Stimulated activated memory B cell treated with anti-CD40 and anti-IgM and Interleukin-4, amounts not matched to agents 10 μg/mL and 1 μg/mL and 100 μg/mL, for 72 hours (primary cell): Measurements from ENCODE around the gene ELF2.
A peak's percentile ranks its signal among the peaks of the same experiment; 100 is the strongest.
"Not testable (repeated sequence)": the region's sequence is repeated elsewhere in the genome, so short reads cannot be mapped to it uniquely, and the experiment has no call there.

ENCODE experiments used
- ATAC-seq: fragments of 150-1000 bp; cut with Tn5 transposase; 2 replicates; pipeline ENCODE4 v1.10.0; 2021
- H3K27ac Mint-ChIP-seq: one replicate; pipeline ENCODE4 v1.8.0; 2022; ENCODE audit warnings: mild to moderate bottlenecking, mixed read lengths
- H3K27me3 Mint-ChIP-seq: one replicate; pipeline ENCODE4 v1.8.0; 2022; ENCODE audit warnings: mixed read lengths
- H3K36me3 Mint-ChIP-seq: one replicate; pipeline ENCODE4 v1.8.0; 2022; ENCODE audit warnings: mixed read lengths
- H3K4me1 Mint-ChIP-seq: one replicate; pipeline ENCODE4 v1.8.0; 2022; ENCODE audit warnings: mixed read lengths
- H3K4me3 Mint-ChIP-seq: one replicate; pipeline ENCODE4 v1.8.0; 2022; ENCODE audit warnings: mild to moderate bottlenecking, moderate library complexity, mixed read lengths
- H3K9me3 Mint-ChIP-seq: one replicate; pipeline ENCODE4 v1.8.0; 2022; ENCODE audit warnings: mixed read lengths

Gene ELF2

DNA sequence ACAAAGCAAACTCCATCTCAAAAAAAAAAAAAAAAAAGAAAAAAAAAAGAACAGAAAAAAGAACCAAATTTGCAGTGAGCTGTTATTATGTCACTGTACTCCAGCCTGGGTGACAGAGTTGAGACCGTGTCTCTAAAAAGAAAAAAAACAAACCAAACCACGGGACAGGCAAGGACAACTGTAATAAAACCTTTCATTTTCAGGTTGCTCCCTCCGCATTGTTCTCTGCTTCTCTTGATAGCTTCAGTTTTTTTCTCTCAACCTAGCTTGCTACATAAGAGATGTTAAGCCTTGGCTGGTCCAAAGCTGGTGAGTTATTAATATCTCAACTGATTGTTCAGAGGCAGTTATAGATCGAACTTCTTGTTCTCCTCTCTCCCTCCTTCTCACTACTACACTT, 23.1 kb upstream of the ELF2 start:
- no peak overlapping the region for H3K4me3 Mint-ChIP-seq
- no peak overlapping the region for H3K27ac Mint-ChIP-seq
- H3K4me1 Mint-ChIP-seq = no peaks in the 10 kb centered on the region
- no peaks in the 10 kb centered on the region for H3K36me3 Mint-ChIP-seq
- no peaks in the 10 kb centered on the region for H3K9me3 Mint-ChIP-seq
- H3K27me3 Mint-ChIP-seq = peaks cover 16% of the 10 kb centered on the region
- ATAC-seq = no peak

DNA sequence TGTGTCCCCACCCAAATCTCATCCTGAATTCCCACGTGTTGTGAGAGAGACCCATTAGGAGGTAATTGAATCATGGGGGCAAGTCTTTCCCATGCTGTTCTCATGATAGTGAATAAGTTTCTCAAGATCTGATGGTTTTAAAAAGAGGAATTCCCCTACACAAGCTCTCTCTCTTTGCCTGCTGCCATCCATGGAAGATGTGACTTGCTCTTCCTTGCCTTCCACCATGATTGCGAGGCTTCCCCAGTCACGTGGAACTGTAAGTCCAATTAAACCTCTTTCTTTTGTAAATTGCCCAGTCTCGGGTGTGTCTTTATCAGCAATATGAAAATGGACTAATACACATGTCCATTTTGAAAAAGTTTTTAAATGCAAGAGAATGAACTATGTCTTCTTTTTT, 20.2 kb upstream of the ELF2 start:
- H3K27ac Mint-ChIP-seq, H3K36me3 Mint-ChIP-seq, H3K4me1 Mint-ChIP-seq, ATAC-seq, H3K9me3 Mint-ChIP-seq, H3K4me3 Mint-ChIP-seq: not testable (repeated sequence)
- H3K27me3 Mint-ChIP-seq = peaks cover 16% of the 10 kb centered on the region

DNA sequence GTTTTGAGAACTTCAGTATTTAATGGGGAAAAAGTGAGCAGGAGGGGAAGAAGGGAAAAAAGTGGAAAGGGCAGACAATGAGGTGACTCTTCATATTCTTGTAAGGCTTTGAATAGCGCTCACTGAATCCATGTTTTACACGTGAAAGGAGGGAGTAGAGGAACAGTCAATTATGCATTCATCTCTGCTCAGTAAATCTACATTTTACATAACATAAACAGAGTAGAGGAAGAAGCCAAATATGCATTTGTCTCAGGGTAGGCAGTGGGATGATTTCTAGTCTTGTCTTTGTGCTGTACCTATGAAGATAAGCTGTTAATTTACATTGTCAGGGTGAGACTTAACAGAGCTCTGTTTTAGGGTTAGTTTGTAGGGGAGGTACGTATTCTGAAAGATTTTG, 19.4 kb upstream of the ELF2 start:
- no peak overlapping the region for H3K27ac Mint-ChIP-seq
- ATAC-seq = no peak
- no peak overlapping the region for H3K4me3 Mint-ChIP-seq
- H3K36me3 Mint-ChIP-seq = no peaks in the 10 kb centered on the region
- H3K27me3 Mint-ChIP-seq = peaks cover 16% of the 10 kb centered on the region
- H3K4me1 Mint-ChIP-seq = no peaks in the 10 kb centered on the region
- no peaks in the 10 kb centered on the region for H3K9me3 Mint-ChIP-seq

DNA sequence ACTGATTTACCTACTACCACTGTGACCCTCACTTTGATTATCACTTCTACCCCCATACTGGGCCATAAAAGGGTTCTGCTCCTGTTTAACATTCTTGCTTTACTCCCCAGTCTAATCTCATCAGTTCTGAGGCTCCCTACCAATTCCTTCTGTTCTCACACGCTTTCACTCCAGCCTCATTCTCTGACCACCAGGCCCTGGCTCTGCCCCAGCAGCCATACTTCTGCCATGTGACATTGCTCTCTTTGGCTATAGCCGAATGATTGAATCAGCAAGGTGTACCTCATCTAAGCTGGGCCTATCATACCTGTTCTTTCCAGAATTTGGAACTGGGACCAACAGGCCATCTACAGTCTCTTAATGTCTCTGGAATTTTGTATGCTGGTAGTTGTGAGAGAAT, 14.4 kb upstream of the ELF2 start:
- Mint-ChIP-seq H3K4me3 (no peak overlapping the region), H3K27ac (no peak overlapping the region), H3K27me3 (no peaks in the 10 kb centered on the region), H3K36me3 (no peaks in the 10 kb centered on the region), H3K4me1 (no peaks in the 10 kb centered on the region), H3K9me3 (no peaks in the 10 kb centered on the region)
- ATAC-seq = no peak

DNA sequence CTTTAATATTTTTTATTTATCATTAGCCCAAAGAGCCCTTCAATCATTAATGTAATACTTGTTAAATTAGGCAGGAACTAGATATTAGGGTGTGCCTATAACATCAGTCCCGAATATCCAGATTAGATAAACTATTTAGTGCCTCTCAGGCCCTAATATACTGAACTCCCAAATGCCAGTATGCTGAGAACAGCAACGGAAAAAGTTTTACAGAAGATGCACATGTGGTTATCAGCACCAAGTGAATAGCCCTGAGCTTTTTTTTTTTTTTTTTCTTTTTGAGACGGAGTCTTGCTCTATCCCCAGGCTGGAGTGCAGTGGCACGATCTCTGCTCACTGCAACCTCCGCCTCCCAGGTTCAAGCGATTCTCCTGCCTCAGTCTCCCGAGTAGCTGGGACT, 13.0 kb upstream of the ELF2 start:
- Mint-ChIP-seq H3K27me3 (no peaks in the 10 kb centered on the region), H3K9me3 (no peaks in the 10 kb centered on the region), H3K36me3 (no peaks in the 10 kb centered on the region), H3K4me3 (no peak overlapping the region), H3K27ac (no peak overlapping the region), H3K4me1 (no peaks in the 10 kb centered on the region)
- ATAC-seq = no peak

DNA sequence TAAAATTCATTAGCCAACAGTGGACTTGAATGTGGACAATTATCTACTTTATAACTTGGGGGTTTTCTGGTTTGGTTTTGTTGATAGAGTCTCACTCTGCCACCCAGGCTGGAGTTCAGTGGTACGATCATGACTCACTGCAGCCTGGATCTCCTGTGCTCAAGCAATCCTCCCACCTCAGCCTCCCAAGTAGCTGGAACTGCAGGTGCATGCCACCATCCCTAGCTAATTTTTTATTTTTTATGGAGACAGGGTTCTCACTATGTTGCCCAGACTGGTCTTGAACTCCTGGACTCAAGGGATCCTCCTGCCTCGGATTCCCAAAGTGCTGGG, 12.4 kb upstream of the ELF2 start:
- no peaks in the 10 kb centered on the region for H3K27me3 Mint-ChIP-seq
- no peaks in the 10 kb centered on the region for H3K4me1 Mint-ChIP-seq
- no peak for ATAC-seq
- H3K27ac Mint-ChIP-seq = no peak overlapping the region
- H3K4me3 Mint-ChIP-seq = no peak overlapping the region
- no peaks in the 10 kb centered on the region for H3K36me3 Mint-ChIP-seq
- H3K9me3 Mint-ChIP-seq = no peaks in the 10 kb centered on the region

DNA sequence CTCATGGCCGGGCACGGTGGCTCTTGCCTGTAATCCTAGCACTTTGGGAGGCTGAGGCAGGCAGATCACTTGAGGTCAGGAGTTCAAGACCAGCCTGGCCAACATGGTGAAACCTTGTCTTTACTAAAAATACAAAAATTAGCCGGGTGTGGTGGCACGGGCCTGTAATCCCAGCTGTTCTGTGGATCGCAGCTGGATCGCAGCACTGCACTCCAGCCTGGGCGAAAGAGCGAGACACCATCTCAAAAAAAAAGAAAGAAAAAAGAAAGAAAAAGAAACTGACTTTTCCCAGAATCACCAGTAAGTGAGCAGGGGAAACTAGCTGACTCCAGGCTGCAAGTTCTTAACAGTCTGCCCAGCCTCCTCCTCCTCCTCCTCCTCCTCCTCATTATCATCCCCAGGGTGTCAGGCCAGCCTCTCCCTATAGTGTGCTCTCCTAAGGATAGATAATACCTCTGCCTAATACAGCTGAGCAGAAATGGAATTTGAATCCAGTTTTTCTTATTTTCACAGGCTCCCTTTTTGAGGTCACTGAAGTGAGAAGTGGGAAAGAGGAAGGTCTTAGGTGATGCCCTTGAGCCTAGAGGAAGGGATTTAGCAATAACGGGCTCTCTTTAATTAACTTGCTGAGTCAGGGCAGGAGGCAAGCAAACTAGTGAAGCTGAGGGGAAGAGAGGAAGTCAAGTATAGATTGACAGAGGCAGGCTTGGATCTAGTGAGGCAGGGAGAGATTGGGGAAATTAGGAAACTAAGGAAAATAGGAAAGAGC, 11.8 kb upstream of the ELF2 start:
- H3K4me3 Mint-ChIP-seq = no peak overlapping the region
- no peak overlapping the region for H3K27ac Mint-ChIP-seq
- no peak for ATAC-seq
- no peaks in the 10 kb centered on the region for H3K36me3 Mint-ChIP-seq
- no peaks in the 10 kb centered on the region for H3K4me1 Mint-ChIP-seq
- no peaks in the 10 kb centered on the region for H3K27me3 Mint-ChIP-seq
- H3K9me3 Mint-ChIP-seq = no peaks in the 10 kb centered on the region

DNA sequence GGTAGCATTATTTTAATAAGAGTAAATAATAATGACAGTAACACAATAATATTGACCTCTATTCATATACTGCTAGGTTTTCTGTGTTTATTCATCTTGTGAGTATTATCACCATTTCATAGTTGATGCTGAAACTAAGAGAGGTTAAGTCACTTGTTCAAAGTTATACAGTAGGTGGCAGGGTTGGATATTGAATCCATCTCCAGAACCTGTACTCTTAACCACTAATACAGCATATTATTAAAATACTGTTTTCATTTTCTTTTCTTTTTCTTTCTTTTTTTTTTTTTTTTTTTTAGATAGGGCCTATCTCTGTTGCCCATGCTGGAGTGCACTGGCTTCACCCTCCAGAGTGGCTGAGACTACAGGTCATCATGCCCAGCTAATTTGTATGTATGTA, 7.1 kb upstream of the ELF2 start:
- Mint-ChIP-seq H3K9me3 (no peaks in the 10 kb centered on the region), H3K27me3 (no peaks in the 10 kb centered on the region), H3K36me3 (no peaks in the 10 kb centered on the region), H3K4me3 (no peak overlapping the region), H3K4me1 (no peaks in the 10 kb centered on the region), H3K27ac (no peak overlapping the region)
- ATAC-seq = no peak

DNA sequence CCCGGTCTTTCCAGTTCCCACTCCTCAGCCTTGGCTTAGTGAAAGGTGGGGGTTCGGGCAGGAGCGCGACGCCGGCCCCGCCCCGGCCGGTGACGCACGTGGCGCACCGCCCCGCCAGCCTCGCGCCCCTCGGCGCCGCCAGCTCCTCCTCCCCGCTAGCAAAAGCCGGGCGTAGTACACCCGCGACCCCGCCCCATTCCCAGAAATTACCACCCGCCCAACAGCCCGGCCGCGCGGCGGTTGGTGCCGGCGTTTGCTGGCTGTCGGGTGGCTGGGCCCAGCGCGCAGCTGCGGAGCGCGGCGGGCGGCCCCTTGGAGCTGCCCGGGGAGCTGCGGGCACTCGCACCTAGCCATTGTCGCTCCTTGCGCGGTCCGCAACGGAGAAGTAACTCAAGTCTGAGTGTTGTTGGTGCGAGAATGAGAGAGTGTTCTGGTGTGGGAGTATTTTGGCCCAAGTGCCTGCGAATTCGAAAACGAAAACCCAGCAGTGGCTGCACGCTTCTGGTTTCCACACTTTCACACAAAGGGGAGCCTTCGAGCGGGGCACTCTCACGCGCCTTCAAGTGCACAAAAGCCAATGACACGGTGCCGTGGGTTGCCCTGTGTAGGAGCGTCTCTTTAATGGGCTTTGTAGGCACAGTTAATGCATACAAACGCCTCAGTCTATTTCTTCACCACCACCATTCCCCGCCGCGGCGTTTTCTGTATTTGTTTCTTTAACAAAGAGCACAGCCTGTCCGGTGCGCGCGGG, 1.0 kb upstream of the ELF2 start:
- peak; percentile 89 for ATAC-seq
- Mint-ChIP-seq H3K4me1 (peaks cover 23% of the 10 kb centered on the region), H3K27me3 (no peaks in the 10 kb centered on the region), H3K9me3 (no peaks in the 10 kb centered on the region), H3K27ac (peak overlapping the region; percentile 94), H3K4me3 (peak overlapping the region; percentile 89), H3K36me3 (no peaks in the 10 kb centered on the region)

DNA sequence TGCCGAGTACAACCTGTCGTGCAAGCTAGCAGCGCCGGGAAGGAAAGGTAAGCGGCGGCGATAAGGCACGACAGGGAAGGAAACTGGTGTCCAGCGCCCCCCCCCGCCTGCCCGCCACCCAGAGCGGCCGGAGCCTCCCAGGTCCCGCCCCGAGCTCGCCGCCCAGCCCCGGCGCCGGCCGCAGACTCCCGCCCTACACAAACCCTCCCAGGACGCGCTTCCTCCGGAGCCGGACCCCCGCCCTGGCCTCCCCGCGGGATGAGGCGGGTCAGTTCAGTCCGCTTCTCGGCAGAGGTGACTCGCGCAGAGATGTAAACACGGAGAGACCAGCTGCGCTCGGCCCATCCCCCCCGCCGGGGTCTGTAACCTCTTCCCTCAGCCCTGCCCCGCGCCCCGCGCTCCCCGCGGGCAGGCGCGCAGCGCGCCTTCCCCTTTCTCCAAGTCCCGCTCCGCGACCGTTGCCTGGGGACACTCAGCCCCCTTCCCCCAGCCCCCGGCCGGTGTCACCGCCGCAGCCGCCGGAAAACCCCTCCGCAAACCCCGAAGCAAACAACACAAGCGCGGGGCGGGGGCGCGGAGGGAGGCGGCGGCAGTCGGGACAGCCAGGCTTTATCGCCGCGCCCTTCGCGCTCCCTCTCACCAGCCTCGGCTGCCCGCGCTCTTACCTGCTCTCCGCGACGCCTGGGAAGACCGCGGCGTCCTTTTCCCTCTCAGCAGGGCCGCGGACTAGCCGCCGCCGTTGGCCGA, 543 bp downstream of the ELF2 start:
- Mint-ChIP-seq H3K36me3 (no peaks in the 10 kb centered on the region), H3K4me1 (peaks cover 29% of the 10 kb centered on the region), H3K27me3 (no peaks in the 10 kb centered on the region), H3K27ac (peak overlapping the region; percentile 94), H3K4me3 (peak overlapping the region; percentile 89), H3K9me3 (no peaks in the 10 kb centered on the region)
- peak; percentile 35 for ATAC-seq

DNA sequence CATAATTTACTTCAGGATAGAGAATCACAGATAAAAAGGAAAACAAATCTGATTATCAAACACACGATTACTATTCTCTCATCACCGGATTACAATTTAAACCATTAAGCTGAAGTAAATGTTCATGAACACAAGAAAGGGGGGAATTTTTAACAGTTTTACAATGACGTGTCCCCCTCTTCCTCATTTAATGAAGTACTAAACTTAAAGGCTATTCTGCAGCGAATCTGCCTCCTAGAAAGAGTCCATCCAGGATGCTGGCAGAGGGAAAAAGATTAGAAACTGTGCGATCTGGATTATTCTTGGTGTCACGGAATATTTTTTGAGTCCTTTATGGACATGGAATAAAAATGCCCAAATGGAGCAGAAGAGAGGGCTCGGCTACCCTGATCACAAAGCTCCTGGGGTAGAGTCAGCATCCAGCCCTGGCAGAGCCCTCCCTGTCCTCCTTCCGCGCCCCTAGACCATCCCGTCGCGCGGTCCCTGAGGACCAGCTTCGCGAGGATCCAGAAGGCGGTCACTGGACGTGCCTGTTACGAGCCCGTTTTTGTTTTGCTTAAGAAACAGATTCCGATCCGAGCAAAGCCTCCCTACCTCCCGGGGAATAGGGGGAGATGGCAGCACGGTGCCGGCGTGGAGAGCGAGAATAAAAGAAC, 1.2 kb downstream of the ELF2 start:
- no peaks in the 10 kb centered on the region for H3K27me3 Mint-ChIP-seq
- ATAC-seq = no peak
- H3K9me3 Mint-ChIP-seq = no peaks in the 10 kb centered on the region
- H3K36me3 Mint-ChIP-seq = no peaks in the 10 kb centered on the region
- H3K27ac Mint-ChIP-seq = peak overlapping the region; percentile 94
- peaks cover 29% of the 10 kb centered on the region for H3K4me1 Mint-ChIP-seq
- peak overlapping the region; percentile 89 for H3K4me3 Mint-ChIP-seq

DNA sequence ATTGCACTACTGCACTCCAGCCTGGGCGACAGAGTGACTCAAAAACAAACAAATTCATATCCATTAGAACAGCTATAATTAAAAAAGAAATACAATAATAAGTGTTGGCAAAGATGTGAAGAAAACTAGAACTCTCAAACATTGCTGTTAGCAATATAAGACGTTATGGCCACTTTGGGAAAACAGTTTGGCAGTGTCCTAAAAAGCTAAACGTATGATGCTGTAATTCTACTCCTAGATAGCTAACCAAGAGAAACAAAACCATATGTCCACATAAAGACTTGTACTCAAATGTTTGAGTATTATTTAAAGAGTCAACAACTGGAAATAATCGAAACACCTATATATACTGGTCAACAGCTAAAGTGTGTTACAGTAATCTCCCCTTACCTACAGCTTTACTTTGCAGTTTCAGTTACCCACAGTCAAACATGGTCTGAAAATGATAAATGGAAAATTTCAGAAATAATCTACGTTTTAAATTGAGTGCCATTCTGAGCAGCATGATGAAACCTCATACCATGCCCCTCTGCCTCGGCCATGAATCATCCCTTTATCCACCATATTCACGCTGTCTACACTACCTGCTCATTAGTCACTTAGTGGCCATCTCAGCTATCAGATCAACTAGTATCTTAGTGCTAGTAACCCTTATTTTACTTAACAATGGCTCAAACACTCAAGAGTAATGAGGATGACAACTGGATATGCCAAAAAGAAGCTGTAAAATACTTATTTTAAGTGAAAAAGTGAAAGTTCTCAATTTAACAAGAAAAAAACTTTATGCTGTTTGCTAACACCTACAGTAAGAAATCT, 4.9 kb downstream of the ELF2 start:
- H3K36me3 Mint-ChIP-seq = no peaks in the 10 kb centered on the region
- H3K4me1 Mint-ChIP-seq = peaks cover 35% of the 10 kb centered on the region
- H3K4me3 Mint-ChIP-seq = no peak overlapping the region
- H3K27me3 Mint-ChIP-seq = no peaks in the 10 kb centered on the region
- no peaks in the 10 kb centered on the region for H3K9me3 Mint-ChIP-seq
- no peak overlapping the region for H3K27ac Mint-ChIP-seq
- ATAC-seq = no peak

DNA sequence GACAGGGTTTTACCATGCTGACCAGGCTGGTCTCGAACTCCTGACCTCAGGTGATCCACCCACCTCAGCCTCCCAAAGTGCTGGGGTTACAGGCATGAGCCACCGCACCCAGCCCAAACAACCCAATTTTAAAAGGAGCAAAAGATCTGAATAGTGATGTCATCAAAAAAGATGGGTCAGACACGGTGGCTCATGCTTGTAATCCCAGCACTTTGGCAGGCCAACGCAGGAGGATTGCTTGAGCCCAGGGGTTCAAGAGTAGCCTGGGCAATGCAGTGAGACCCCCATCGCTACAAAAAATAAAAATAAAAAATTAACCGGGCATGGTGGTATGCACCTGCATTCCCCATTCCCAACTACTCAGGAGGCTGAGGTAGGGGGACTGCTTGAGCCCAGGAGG, 6.1 kb downstream of the ELF2 start:
- peaks cover 34% of the 10 kb centered on the region for H3K4me1 Mint-ChIP-seq
- no peak overlapping the region for H3K27ac Mint-ChIP-seq
- H3K4me3 Mint-ChIP-seq = no peak overlapping the region
- no peaks in the 10 kb centered on the region for H3K27me3 Mint-ChIP-seq
- ATAC-seq = no peak
- H3K36me3 Mint-ChIP-seq = no peaks in the 10 kb centered on the region
- H3K9me3 Mint-ChIP-seq = no peaks in the 10 kb centered on the region

DNA sequence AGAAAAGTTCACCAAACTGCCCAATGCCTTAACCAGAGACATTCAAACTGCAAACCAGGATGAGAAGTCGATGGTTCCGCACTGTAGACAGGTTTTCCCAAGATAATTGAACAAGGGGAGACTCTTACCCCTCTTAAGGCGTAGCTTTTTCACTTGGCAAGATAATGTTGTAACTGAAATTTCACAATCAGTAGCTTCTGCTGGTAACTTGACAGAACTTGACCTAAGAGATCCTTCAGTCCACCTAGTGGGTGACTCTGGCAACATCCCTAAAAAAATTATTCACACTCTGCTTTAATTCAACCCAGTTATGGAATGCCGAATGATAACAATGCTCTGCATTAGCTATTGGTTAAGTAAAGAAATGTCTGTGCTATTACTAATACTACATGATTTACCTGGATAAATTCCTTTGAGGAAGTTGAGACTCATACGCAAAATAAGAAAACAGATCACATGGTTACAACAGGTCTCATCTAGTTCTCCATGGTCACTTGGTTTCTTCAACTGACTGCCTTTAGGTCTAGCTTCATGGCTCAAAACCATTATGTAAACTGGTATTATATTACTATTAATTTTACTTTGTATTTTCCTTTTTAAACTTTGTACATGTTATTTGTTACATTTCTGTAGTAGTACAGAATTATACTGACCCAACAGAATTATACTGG, 9.1 kb downstream of the ELF2 start:
- H3K27me3 Mint-ChIP-seq = no peaks in the 10 kb centered on the region
- no peaks in the 10 kb centered on the region for H3K36me3 Mint-ChIP-seq
- no peak overlapping the region for H3K27ac Mint-ChIP-seq
- ATAC-seq = no peak
- H3K4me1 Mint-ChIP-seq = peaks cover 30% of the 10 kb centered on the region
- no peak overlapping the region for H3K4me3 Mint-ChIP-seq
- no peaks in the 10 kb centered on the region for H3K9me3 Mint-ChIP-seq
